NCI-H2227 treated with DMSO at 0.1 percent for 48 hours (cell line): ENCODE data around the gene RGL1.
A peak's percentile ranks its signal among the peaks of the same experiment; 100 is the strongest.

Source experiments
- DNase-seq: peaks from one replicate; lab custom pipeline; 2025; lab: John Stamatoyannopoulos, UW

The RGL1 gene

GRCh38 chr1:183889095-183889494 lies 84.2 kb downstream of the RGL1 start:
- DNase-seq, result no peak

GRCh38 chr1:183891158-183891856 lies 86.4 kb downstream of the RGL1 start:
- no peak for DNase-seq

GRCh38 chr1:183892351-183892793 lies 87.5 kb downstream of the RGL1 start:
- DNase-seq, result no peak

- no peak for DNase-seq
Measured at GRCh38 chr1:183893561-183894289, 88.8 kb downstream of the RGL1 start.

GRCh38 chr1:183894290-183894565 lies 89.3 kb downstream of the RGL1 start:
- no peak for DNase-seq

- no peak for DNase-seq
Measured at GRCh38 chr1:183896466-183897048, 91.6 kb downstream of the RGL1 start.

GRCh38 chr1:183898001-183898396 lies 93.1 kb downstream of the RGL1 start:
- DNase-seq, result no peak

GRCh38 chr1:183898610-183899009 lies 93.7 kb downstream of the RGL1 start:
- DNase-seq, result no peak

GRCh38 chr1:183901748-183902330 lies 96.9 kb downstream of the RGL1 start:
- DNase-seq, result no peak

GRCh38 chr1:183903101-183903500 lies 98.2 kb downstream of the RGL1 start:
- DNase-seq, result no peak

GRCh38 chr1:183905508-183906113 lies 100.7 kb downstream of the RGL1 start:
- DNase-seq, result no peak

GRCh38 chr1:183907070-183907469 lies 102.2 kb downstream of the RGL1 start:
- DNase-seq, result no peak

GRCh38 chr1:183908079-183908478 lies 103.2 kb downstream of the RGL1 start:
- DNase-seq, result no peak

- no peak for DNase-seq
Measured at GRCh38 chr1:183909672-183910071, 104.8 kb downstream of the RGL1 start.

GRCh38 chr1:183910845-183911244 lies 105.9 kb downstream of the RGL1 start:
- no peak for DNase-seq

GRCh38 chr1:183911285-183911684 lies 106.4 kb downstream of the RGL1 start:
- no peak for DNase-seq

GRCh38 chr1:183912265-183912886 lies 107.5 kb downstream of the RGL1 start:
- no peak for DNase-seq

- DNase-seq, result no peak
Measured at GRCh38 chr1:183913567-183913993, 108.7 kb downstream of the RGL1 start.

GRCh38 chr1:183914276-183914675 lies 109.4 kb downstream of the RGL1 start:
- no peak for DNase-seq

GRCh38 chr1:183914891-183915290 lies 110.0 kb downstream of the RGL1 start:
- DNase-seq, result no peak

GRCh38 chr1:183915625-183916510 lies 110.9 kb downstream of the RGL1 start:
- peak; percentile 61 for DNase-seq
